Caco-2 (cell line): ENCODE measurements around the gene ABI3BP. TPM values are rescaled to one million over a fixed set of nuclear protein-coding genes. Genes with fewer than 3 reads are reported as not detected.

Experiments
- BruUV-seq: library from RNA; stranded (reverse); fragments of 400-500 nt; replicated peaks from 2 replicates; lab custom pipeline; 2021; lab: Mats Ljungman, UMichigan
- CTCF ChIA-PET: fragments of 300-600 bp; sonication (Branson Sonifier 250); formaldehyde crosslinking; loops from one replicate; lab custom pipeline; 2022; ENCODE audit warnings: antibody characterized with exemption; lab: Charles Lee
- POLR2A ChIA-PET: fragments of 300-600 bp; sonication (Branson Sonifier 250); formaldehyde crosslinking; loops from one replicate; lab custom pipeline; 2022; ENCODE audit warnings: antibody characterized with exemption; lab: Charles Lee
- DNase-seq, 2 experiments: peaks; one replicate each; pipeline versions ENCODE4 v3.0.0 to v3.0.0-alpha.2; 2020 to 2022
- H3K27me3 ChIP-seq: replicated peaks from 2 replicates; pipeline ENCODE4 v1.6.0; 2011; ENCODE audit warnings: low read length; ENCODE audit not compliant: control insufficient read depth, insufficient read depth
- H3K36me3 ChIP-seq: 2 replicates; pipeline ENCODE4 v1.5.1; 2011; ENCODE audit warnings: low read length; ENCODE audit not compliant: control insufficient read depth, insufficient read depth
- H3K4me1 ChIP-seq: fragments of 250-450 bp; sonication (Bioruptor Pico); 2 replicates; pipeline ENCODE4 v1.5.1; 2020; ENCODE audit warnings: mild to moderate bottlenecking
- H3K4me3 ChIP-seq: 2 replicates; pipeline ENCODE4 v1.5.1; 2011; ENCODE audit warnings: low read depth, mild to moderate bottlenecking, control low read depth, low read length
- H3K9me3 ChIP-seq: fragments of 250-450 bp; sonication (Bioruptor Pico); 2 replicates; pipeline ENCODE4 v1.5.1; 2020; ENCODE audit warnings: mild to moderate bottlenecking, moderate library complexity
- H3K27ac Mint-ChIP-seq: one replicate; pipeline ENCODE4 v1.8.0; 2022; ENCODE audit warnings: mixed read lengths; ENCODE audit not compliant: unreplicated experiment
- H3K27me3 Mint-ChIP-seq: one replicate; pipeline ENCODE4 v1.8.0; 2022; ENCODE audit warnings: mixed read lengths; ENCODE audit not compliant: insufficient read depth, unreplicated experiment
- H3K36me3 Mint-ChIP-seq: one replicate; pipeline ENCODE4 v1.8.0; 2022; ENCODE audit warnings: mild to moderate bottlenecking, mixed read lengths; ENCODE audit not compliant: insufficient read depth, unreplicated experiment
- H3K4me1 Mint-ChIP-seq: one replicate; pipeline ENCODE4 v1.8.0; 2022; ENCODE audit warnings: low read depth, mixed read lengths; ENCODE audit not compliant: unreplicated experiment
- H3K4me3 Mint-ChIP-seq: one replicate; pipeline ENCODE4 v1.8.0; 2022; ENCODE audit warnings: mild to moderate bottlenecking, moderate library complexity, mixed read lengths; ENCODE audit not compliant: unreplicated experiment
- H3K9me3 Mint-ChIP-seq: one replicate; pipeline ENCODE4 v1.8.0; 2022; ENCODE audit warnings: mixed read lengths; ENCODE audit not compliant: unreplicated experiment
- CTCF ChIP-seq, 2 experiments: fragments of 200-600 bp in 1 of 2; IDR thresholded peaks; 1 replicate in 1 of 2; 2 replicates in 1 of 2; pipeline versions ENCODE4 v1.5.1 to v1.8.0; 2011 to 2022; ENCODE audit warnings: antibody characterized with exemption in 1 of 2, control low read depth in 1 of 2, inconsistent platforms in 1 of 2, low read depth in 1 of 2, low read length in 1 of 2, mild to moderate bottlenecking in 1 of 2, moderate library complexity in 1 of 2; ENCODE audit not compliant: insufficient read depth in 1 of 2, severe bottlenecking in 1 of 2, unreplicated experiment in 1 of 2
- intact Hi-C: fragments of 100-400 bp; cut with micrococcal nuclease; formaldehyde crosslinking; loops from one replicate; pipeline ENCODE4 v1.10.0; 2022; ENCODE audit not compliant: unreplicated experiment
- total RNA-seq: library from RNA; stranded (reverse); gene quantifications from 2 replicates; pipeline ENCODE4 v1.2.3, GENCODE V29; 2022

Gene ABI3BP
- total RNA-seq, 1 experiment from 2014 or later: not detected

GRCh38 chr3:100879195-100879810 is 113.9 kb downstream of the ABI3BP start:
- Histone ChIP-seq H3K36me3 (no peaks in the 10 kb centered on the region), H3K4me3 (no peak overlapping the region), H3K4me1 (no peaks in the 10 kb centered on the region), H3K27me3 (no peaks in the 10 kb centered on the region), H3K9me3 (no peaks in the 10 kb centered on the region)
- Mint-ChIP-seq H3K27ac (no peak overlapping the region), H3K36me3 (no peaks in the 10 kb centered on the region), H3K9me3 (no peaks in the 10 kb centered on the region), H3K4me3 (no peak overlapping the region), H3K27me3 (peaks cover 4% of the 10 kb centered on the region), H3K4me1 (no peaks in the 10 kb centered on the region)
- BruUV-seq: no TSS peak
- DNase-seq: no peak
- ChIA-PET CTCF (no interaction called here), POLR2A (no interaction called here)
- TF ChIP-seq CTCF (IDR thresholded peaks at IDR 0.05; ENCODE audit: insufficient read depth in 1 of 2, low read depth in 1 of 2, low read length in 1 of 2, severe bottlenecking in 1 of 2, unreplicated experiment in 1 of 2): no peak
- intact Hi-C loops: no loop called here

GRCh38 chr3:100877286-100877685 is 115.9 kb downstream of the ABI3BP start:
- peaks cover 6% of the 10 kb centered on the region for H3K27me3 Mint-ChIP-seq
- ChIA-PET POLR2A (no interaction called here), CTCF (no interaction called here)
- H3K36me3 ChIP-seq: no peaks in the 10 kb centered on the region
- H3K4me1 ChIP-seq: no peaks in the 10 kb centered on the region
- no peaks in the 10 kb centered on the region for H3K9me3 Mint-ChIP-seq
- H3K36me3 Mint-ChIP-seq: no peaks in the 10 kb centered on the region
- H3K4me1 Mint-ChIP-seq: no peaks in the 10 kb centered on the region
- intact Hi-C loops: no loop called here
- H3K27me3 ChIP-seq: no peaks in the 10 kb centered on the region
- no peak for DNase-seq
- no peaks in the 10 kb centered on the region for H3K9me3 ChIP-seq
- no peak for TF ChIP-seq CTCF (IDR thresholded peaks at IDR 0.05; ENCODE audit: insufficient read depth in 1 of 2, low read depth in 1 of 2, low read length in 1 of 2, severe bottlenecking in 1 of 2, unreplicated experiment in 1 of 2)
- no TSS peak for BruUV-seq
- no peak overlapping the region for H3K4me3 Mint-ChIP-seq
- no peak overlapping the region for H3K4me3 ChIP-seq
- H3K27ac Mint-ChIP-seq: no peak overlapping the region

GRCh38 chr3:100875239-100875638 is 118.0 kb downstream of the ABI3BP start:
- no peak for TF ChIP-seq CTCF (IDR thresholded peaks at IDR 0.05; ENCODE audit: insufficient read depth in 1 of 2, low read depth in 1 of 2, low read length in 1 of 2, severe bottlenecking in 1 of 2, unreplicated experiment in 1 of 2)
- DNase-seq: no peak
- Mint-ChIP-seq H3K27ac (no peak overlapping the region), H3K27me3 (peaks cover 5% of the 10 kb centered on the region), H3K36me3 (no peaks in the 10 kb centered on the region), H3K4me1 (no peaks in the 10 kb centered on the region), H3K9me3 (no peaks in the 10 kb centered on the region), H3K4me3 (no peak overlapping the region)
- no peaks in the 10 kb centered on the region for H3K4me1 ChIP-seq
- no peaks in the 10 kb centered on the region for H3K36me3 ChIP-seq
- no peaks in the 10 kb centered on the region for H3K9me3 ChIP-seq
- POLR2A ChIA-PET: no interaction called here
- H3K4me3 ChIP-seq: no peak overlapping the region
- no TSS peak for BruUV-seq
- CTCF ChIA-PET: no interaction called here
- no peaks in the 10 kb centered on the region for H3K27me3 ChIP-seq
- intact Hi-C loops: no loop called here
